Peyer's patch (tissue), 4 donors: ENCODE results near the gene HS6ST2.

Source experiments
- POLR2A ChIP-seq, 2 donors: fragments of 450-650 bp; IDR thresholded peaks; one replicate each; pipeline ENCODE4 v1.5.1; 2017; ENCODE audit warnings: antibody characterized with exemption in 2 of 2, mild to moderate bottlenecking in 2 of 2, moderate library complexity in 2 of 2
- TF ChIP-seq, protein P1 (sequence below), 6 experiments: fragments of 450-650 bp in 4 of 6; fragments of 200-600 bp in 2 of 6; sonication (generic) in 1 of 6; IDR thresholded peaks; one replicate each; pipeline ENCODE4 v1.5.1; 2017 to 2019; ENCODE audit warnings: antibody characterized with exemption in 6 of 6, mild to moderate bottlenecking in 3 of 6, moderate library complexity in 1 of 6

DNA sequence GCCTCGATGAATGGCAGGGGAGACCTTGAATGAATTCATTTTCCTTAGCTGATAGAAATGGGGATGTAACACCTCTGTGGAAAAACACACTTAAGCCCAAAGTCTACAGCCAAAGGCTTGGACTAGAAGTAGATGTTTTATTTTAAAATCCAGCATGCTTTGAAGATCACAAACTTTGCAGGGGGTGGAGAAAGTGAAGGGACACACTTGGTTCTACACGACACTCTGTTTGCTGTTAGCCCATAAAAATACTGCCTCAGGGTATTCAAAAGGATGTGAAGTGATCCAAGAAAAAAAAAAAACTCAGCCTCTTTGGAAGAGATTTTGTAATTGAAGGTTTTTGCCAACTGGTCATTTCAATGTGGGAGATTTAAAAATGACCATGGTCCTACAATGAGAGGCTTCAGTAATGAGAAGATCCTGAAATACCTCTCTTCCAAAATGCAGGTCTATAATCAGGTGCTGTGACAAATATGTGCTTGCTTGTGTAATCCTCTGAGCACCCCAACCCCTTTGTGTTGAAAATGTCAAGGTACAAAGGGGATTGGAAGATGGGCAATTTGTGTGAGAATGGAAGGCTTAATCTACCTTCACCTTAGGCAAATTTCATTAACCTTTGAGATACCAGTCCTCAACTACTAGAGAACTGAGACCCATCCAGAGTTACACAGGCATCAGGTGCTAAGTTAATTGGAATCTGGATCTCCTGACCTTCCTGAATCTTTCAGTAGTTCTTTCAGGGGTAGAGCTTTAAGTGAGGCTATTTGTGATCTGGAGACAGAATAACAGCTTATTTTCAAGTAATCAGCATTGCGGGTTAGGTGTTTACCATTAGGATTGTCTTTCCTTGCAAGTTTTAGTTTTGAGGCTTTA is 82.5 kb downstream of the HS6ST2 start:
- TF ChIP-seq, protein P1, sequence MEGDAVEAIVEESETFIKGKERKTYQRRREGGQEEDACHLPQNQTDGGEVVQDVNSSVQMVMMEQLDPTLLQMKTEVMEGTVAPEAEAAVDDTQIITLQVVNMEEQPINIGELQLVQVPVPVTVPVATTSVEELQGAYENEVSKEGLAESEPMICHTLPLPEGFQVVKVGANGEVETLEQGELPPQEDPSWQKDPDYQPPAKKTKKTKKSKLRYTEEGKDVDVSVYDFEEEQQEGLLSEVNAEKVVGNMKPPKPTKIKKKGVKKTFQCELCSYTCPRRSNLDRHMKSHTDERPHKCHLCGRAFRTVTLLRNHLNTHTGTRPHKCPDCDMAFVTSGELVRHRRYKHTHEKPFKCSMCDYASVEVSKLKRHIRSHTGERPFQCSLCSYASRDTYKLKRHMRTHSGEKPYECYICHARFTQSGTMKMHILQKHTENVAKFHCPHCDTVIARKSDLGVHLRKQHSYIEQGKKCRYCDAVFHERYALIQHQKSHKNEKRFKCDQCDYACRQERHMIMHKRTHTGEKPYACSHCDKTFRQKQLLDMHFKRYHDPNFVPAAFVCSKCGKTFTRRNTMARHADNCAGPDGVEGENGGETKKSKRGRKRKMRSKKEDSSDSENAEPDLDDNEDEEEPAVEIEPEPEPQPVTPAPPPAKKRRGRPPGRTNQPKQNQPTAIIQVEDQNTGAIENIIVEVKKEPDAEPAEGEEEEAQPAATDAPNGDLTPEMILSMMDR (IDR thresholded peaks at IDR 0.05), result no peak
- no peak for TF ChIP-seq POLR2A (IDR thresholded peaks at IDR 0.05)
